Neural progenitor cell (in vitro differentiated cells): ENCODE measurements around the gene PLCL1. TPM values are rescaled to one million over a fixed set of nuclear protein-coding genes. Genes with fewer than 3 reads are reported as not detected.
"Not testable (repeated sequence)": the region's sequence is repeated elsewhere in the genome, so short reads cannot be mapped to it uniquely, and the experiment has no call there.

Source experiments
- DNase-seq: peaks from one replicate; pipeline ENCODE4 v3.0.0-alpha.2; 2016; ENCODE audit warnings: low spot score
- H2AFZ ChIP-seq: fragments of 200-600 bp; sonication (generic); replicated peaks from 2 replicates; pipeline ENCODE4 v1.6.1; 2016; ENCODE audit warnings: antibody characterized with exemption
- H3F3A ChIP-seq: fragments of 200-600 bp; sonication (generic); 2 replicates; pipeline ENCODE4 v1.6.1; 2016; ENCODE audit warnings: antibody characterized with exemption, low read depth
- H3K27ac ChIP-seq: fragments of 200-600 bp; sonication (generic); 2 replicates; pipeline ENCODE4 v1.5.1; 2016; ENCODE audit warnings: mild to moderate bottlenecking
- H3K27me3 ChIP-seq: fragments of 200-600 bp; sonication (generic); 2 replicates; pipeline ENCODE4 v1.6.1; 2016; ENCODE audit warnings: mild to moderate bottlenecking, moderate library complexity
- H3K36me3 ChIP-seq: fragments of 200-600 bp; sonication (generic); 2 replicates; pipeline ENCODE4 v1.5.1; 2016
- H3K4me1 ChIP-seq: fragments of 200-600 bp; sonication (generic); 2 replicates; pipeline ENCODE4 v1.6.1; 2016; ENCODE audit warnings: mixed run types
- H3K4me2 ChIP-seq: fragments of 200-600 bp; sonication (generic); 2 replicates; pipeline ENCODE4 v1.6.1; 2016
- H3K4me3 ChIP-seq: fragments of 200-600 bp; sonication (generic); 2 replicates; pipeline ENCODE4 v1.5.1; 2016
- H3K79me2 ChIP-seq: fragments of 200-600 bp; sonication (generic); 2 replicates; pipeline ENCODE4 v1.6.1; 2016; ENCODE audit warnings: low read depth
- H3K9ac ChIP-seq: fragments of 200-600 bp; sonication (generic); 2 replicates; pipeline ENCODE4 v1.6.1; 2016
- H3K9me3 ChIP-seq: fragments of 200-600 bp; sonication (generic); 2 replicates; pipeline ENCODE4 v1.5.1; 2016; ENCODE audit warnings: low read depth
- H4K20me1 ChIP-seq: fragments of 200-600 bp; sonication (generic); 2 replicates; pipeline ENCODE4 v1.6.1; 2016; ENCODE audit warnings: low read depth
- H3K27ac Mint-ChIP-seq: 3 replicates; pipeline ENCODE4 v1.8.0; 2021; ENCODE audit warnings: mixed read lengths
- H3K27me3 Mint-ChIP-seq: 2 replicates; pipeline ENCODE4 v1.8.0; 2022; ENCODE audit warnings: low read depth, mild to moderate bottlenecking, inconsistent platforms, moderate library complexity, mixed read lengths; ENCODE audit not compliant: insufficient read depth
- H3K36me3 Mint-ChIP-seq: 3 replicates; pipeline ENCODE4 v1.8.0; 2021; ENCODE audit warnings: mixed read lengths
- H3K4me1 Mint-ChIP-seq: 3 replicates; pipeline ENCODE4 v1.8.0; 2021; ENCODE audit warnings: mixed read lengths
- H3K4me3 Mint-ChIP-seq: 3 replicates; pipeline ENCODE4 v1.8.0; 2021; ENCODE audit warnings: mild to moderate bottlenecking, moderate library complexity, mixed read lengths
- H3K9me3 Mint-ChIP-seq: 3 replicates; pipeline ENCODE4 v1.8.0; 2020; ENCODE audit warnings: mixed read lengths
- CTCF ChIP-seq: fragments of 200-600 bp; sonication (generic); IDR thresholded peaks from 2 replicates; pipeline ENCODE4 v1.5.1; 2017; ENCODE audit warnings: antibody characterized with exemption, mild to moderate bottlenecking
- EZH2 ChIP-seq: fragments of 200-600 bp; sonication (generic); IDR thresholded peaks from 2 replicates; pipeline ENCODE4 v1.6.1; 2017; ENCODE audit warnings: antibody characterized with exemption, mild to moderate bottlenecking, moderate library complexity
- EZH2phosphoT487 ChIP-seq: fragments of 200-600 bp; sonication (generic); IDR thresholded peaks from 2 replicates; pipeline ENCODE4 v1.6.1; 2017; ENCODE audit warnings: antibody characterized with exemption
- total RNA-seq: library from RNA; depleted of rRNA; stranded (reverse); fragments of >200 nt; gene quantifications from 2 replicates; pipeline ENCODE4 v1.2.3, GENCODE V29; 2015; ENCODE audit warnings: low replicate concordance

Gene PLCL1
- total RNA-seq, 1 donor from 2014 or later: 0.41 TPM

DNA sequence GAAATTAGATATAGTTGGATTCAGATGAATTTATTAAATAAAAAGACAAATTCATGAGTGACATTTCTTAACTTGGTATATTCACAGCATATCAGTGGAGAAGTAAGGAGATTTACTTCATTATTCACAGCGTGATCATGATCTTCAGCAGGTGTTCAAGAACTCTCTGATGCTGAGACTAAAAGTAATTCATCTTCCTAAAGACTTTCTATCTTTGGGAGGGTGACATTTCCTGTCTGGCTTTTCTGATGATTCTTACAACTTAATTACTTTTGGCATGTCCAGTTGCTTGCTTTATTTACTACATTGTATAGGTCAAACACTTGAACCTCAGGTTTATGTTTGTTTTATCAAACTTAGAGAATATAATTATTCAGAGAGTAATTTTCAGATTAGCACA, 224.6 kb downstream of the PLCL1 start:
- Histone ChIP-seq H3K4me2 (no peak overlapping the region), H3F3A (no peaks in the 10 kb centered on the region), H3K27me3 (no peaks in the 10 kb centered on the region), H3K4me1 (no peaks in the 10 kb centered on the region), H3K27ac (no peak overlapping the region), H3K9ac (no peak overlapping the region), H3K36me3 (no peaks in the 10 kb centered on the region), H4K20me1 (no peaks in the 10 kb centered on the region), H2AFZ (no peak overlapping the region), H3K9me3 (no peaks in the 10 kb centered on the region), H3K79me2 (no peaks in the 10 kb centered on the region), H3K4me3 (no peak overlapping the region)
- H3K36me3 Mint-ChIP-seq: no peaks in the 10 kb centered on the region
- no peaks in the 10 kb centered on the region for H3K9me3 Mint-ChIP-seq
- no peaks in the 10 kb centered on the region for H3K4me1 Mint-ChIP-seq
- TF ChIP-seq EZH2phosphoT487: no peak
- no peak for TF ChIP-seq EZH2
- H3K27me3 Mint-ChIP-seq: no peaks in the 10 kb centered on the region
- H3K27ac Mint-ChIP-seq: no peak overlapping the region
- H3K4me3 Mint-ChIP-seq: no peak overlapping the region
- DNase-seq: no peak

- H3K9me3 Mint-ChIP-seq, H3F3A ChIP-seq, H3K4me2 ChIP-seq, H3K79me2 ChIP-seq, H3K27ac Mint-ChIP-seq, DNase-seq, H3K4me1 Mint-ChIP-seq, H3K4me3 Mint-ChIP-seq, H3K27me3 Mint-ChIP-seq, H3K27ac ChIP-seq, H3K27me3 ChIP-seq, H3K36me3 ChIP-seq, H3K9me3 ChIP-seq, H2AFZ ChIP-seq, H3K4me3 ChIP-seq, H3K9ac ChIP-seq, H3K4me1 ChIP-seq, H4K20me1 ChIP-seq, H3K36me3 Mint-ChIP-seq: not testable (repeated sequence)
Observed at GRCh38 chr2:198029576-198029975, 225.2 kb downstream of the PLCL1 start.

DNA sequence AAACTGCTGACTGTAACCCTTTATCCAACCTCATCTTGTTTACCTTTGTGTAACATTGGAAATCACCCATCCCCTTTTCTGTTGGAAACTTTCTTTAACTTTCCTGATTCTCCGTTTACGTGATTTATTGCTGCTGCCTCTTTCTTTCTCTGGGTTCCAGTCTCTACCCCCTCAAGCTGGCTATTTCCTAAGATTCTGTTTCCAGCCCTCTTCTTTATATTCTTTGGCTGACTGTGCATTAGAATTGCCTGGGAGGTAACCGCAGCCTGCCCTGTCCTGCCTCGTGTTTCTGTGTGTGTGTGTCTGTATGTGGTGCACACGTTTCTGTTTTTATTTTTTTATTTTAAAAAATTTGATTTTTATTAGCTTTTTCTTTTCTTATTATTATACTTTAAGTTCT, 229.2 kb downstream of the PLCL1 start:
- Histone ChIP-seq H2AFZ (no peak overlapping the region), H3K9ac (no peak overlapping the region), H3K4me3 (no peak overlapping the region), H3K36me3 (no peaks in the 10 kb centered on the region), H3K4me1 (no peaks in the 10 kb centered on the region), H4K20me1 (no peaks in the 10 kb centered on the region), H3F3A (no peaks in the 10 kb centered on the region), H3K79me2 (no peaks in the 10 kb centered on the region), H3K4me2 (no peak overlapping the region), H3K27ac (no peak overlapping the region), H3K27me3 (no peaks in the 10 kb centered on the region), H3K9me3 (no peaks in the 10 kb centered on the region)
- no peaks in the 10 kb centered on the region for H3K4me1 Mint-ChIP-seq
- H3K4me3 Mint-ChIP-seq: no peak overlapping the region
- H3K27ac Mint-ChIP-seq: no peak overlapping the region
- no peaks in the 10 kb centered on the region for H3K9me3 Mint-ChIP-seq
- TF ChIP-seq EZH2phosphoT487 (no peak), EZH2 (no peak), CTCF (no peak)
- no peaks in the 10 kb centered on the region for H3K36me3 Mint-ChIP-seq
- no peaks in the 10 kb centered on the region for H3K27me3 Mint-ChIP-seq
- DNase-seq: no peak

- Histone ChIP-seq H3K9me3 (no peaks in the 10 kb centered on the region), H3K4me2 (no peak overlapping the region), H3F3A (no peaks in the 10 kb centered on the region), H2AFZ (no peak overlapping the region), H3K4me3 (no peak overlapping the region), H4K20me1 (no peaks in the 10 kb centered on the region), H3K4me1 (peaks cover 10% of the 10 kb centered on the region), H3K36me3 (no peaks in the 10 kb centered on the region), H3K27me3 (no peaks in the 10 kb centered on the region), H3K27ac (no peak overlapping the region), H3K79me2 (no peaks in the 10 kb centered on the region), H3K9ac (no peak overlapping the region)
- no peak for DNase-seq
- Mint-ChIP-seq H3K4me1 (peaks cover 6% of the 10 kb centered on the region), H3K27me3 (no peaks in the 10 kb centered on the region), H3K4me3 (no peak overlapping the region), H3K9me3 (no peaks in the 10 kb centered on the region), H3K27ac (no peak overlapping the region), H3K36me3 (no peaks in the 10 kb centered on the region)
- no peak for TF ChIP-seq EZH2
- TF ChIP-seq EZH2phosphoT487: no peak
- TF ChIP-seq CTCF: no peak
Observed at GRCh38 chr2:198036029-198036879, 231.9 kb downstream of the PLCL1 start.
